HT-29 (cell line): ENCODE data around the gene SGMS1. TPM values are rescaled to one million over a fixed set of nuclear protein-coding genes. Genes with fewer than 3 reads are reported as not detected.
A peak's percentile ranks its signal among the peaks of the same experiment; 100 is the strongest.
"Not testable (repeated sequence)": the region's sequence is repeated elsewhere in the genome, so short reads cannot be mapped to it uniquely, and the experiment has no call there.

Experiments
- DNase-seq: peaks from one replicate; pipeline ENCODE4 v3.0.0-alpha.2; 2015; ENCODE audit warnings: low spot score
- total RNA-seq: library from RNA; depleted of rRNA; stranded (reverse); fragments of >200 nt; shearing (Covaris generic); gene quantifications from 2 replicates; pipeline ENCODE4 v1.2.3, GENCODE V29; 2014

SGMS1 gene
- total RNA-seq, 1 experiment from 2014 or later = 23.2 TPM

GRCh38 chr10:50426485-50426884 lies 197.3 kb downstream of the SGMS1 start:
- DNase-seq = no peak

- not testable (repeated sequence) for DNase-seq
Measured at GRCh38 chr10:50425215-50425614, 198.5 kb downstream of the SGMS1 start.

DNA sequence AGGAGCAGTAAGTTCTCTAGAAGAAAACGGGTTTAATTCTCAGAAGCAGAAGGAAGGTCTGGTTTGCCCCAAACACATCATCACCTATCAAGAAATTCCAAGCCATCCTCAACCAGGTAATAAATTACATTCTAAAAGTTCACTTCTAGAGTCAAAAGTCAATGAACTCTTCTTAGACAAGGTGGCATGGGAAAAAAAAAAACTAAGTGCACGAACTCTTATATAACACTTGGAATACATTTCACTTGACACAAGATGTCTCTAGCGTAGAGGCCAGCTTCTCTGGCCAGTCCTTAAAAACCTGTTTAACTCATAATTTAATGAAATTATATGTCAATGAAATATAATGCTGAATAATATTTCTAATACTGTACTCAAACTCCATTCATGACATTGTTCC lies 200.3 kb downstream of the SGMS1 start:
- DNase-seq = no peak

DNA sequence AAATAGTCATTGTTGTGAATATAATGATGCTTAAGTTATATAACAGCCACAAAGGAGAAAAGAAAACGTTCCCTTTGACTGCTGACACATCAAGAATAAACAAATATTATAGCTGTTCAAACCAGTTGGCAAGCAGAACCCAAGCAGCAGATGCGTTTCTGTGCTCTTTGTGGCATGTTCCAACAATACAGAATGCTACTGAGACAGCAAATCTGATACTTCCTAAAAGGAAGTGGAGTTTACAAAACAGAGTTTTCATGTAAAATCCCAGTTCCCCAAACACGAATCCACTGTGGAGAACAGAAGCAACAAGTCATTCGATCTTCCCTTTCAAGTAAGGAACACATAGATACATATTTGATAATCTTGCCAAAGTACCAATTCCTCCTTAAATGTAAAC lies 201.5 kb downstream of the SGMS1 start:
- no peak for DNase-seq

DNA sequence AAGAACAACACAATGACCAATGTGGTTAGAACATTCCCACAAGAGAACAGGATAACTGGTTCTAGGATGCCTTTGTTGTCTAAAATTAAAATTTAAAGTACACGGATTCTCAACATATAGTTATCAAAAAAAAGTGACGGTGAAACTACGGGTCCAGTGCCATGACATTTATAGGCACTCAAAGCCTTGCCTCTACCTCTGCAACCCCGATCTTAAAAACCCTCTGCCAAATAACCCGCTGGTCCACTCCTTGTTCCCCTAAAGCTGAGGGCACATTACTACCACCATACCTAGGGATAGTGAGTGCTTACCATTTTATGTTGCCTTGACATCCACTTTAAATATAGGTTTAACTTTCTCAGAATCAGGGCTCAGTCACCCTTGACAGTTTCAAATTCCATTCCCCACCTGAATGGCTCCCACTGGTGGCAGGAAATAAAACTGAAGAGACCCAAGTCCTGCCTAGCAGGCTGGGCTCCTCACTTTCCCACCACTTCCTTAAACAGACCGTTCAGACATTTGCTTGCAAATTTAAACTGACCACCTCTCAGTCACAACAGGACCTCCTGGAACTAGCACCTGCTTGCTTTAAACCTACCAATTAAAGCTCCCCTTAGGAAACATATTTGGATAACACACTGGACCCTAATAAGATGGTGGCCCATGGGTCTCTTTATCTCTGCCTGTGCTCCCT lies 202.6 kb downstream of the SGMS1 start:
- peak; percentile 60 for DNase-seq

DNA sequence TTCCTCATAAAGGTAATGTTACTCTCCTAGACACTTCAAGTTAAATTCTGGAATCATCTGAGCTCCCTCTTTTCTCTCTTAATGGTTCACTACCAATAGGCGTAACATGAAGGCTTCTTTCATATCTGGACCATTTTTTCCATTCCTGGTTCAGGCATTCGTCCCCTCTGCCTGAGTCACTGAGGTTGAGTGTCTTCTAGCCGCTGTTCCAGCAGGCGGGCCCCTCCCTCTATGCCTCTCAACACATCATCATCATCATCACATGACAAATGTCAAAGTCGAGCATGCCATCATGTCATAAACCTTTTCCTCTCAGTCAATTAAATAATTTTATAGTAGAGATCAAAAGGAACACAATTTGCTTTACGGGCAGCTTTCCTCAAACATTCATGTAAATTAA lies 203.6 kb downstream of the SGMS1 start:
- no peak for DNase-seq

DNA sequence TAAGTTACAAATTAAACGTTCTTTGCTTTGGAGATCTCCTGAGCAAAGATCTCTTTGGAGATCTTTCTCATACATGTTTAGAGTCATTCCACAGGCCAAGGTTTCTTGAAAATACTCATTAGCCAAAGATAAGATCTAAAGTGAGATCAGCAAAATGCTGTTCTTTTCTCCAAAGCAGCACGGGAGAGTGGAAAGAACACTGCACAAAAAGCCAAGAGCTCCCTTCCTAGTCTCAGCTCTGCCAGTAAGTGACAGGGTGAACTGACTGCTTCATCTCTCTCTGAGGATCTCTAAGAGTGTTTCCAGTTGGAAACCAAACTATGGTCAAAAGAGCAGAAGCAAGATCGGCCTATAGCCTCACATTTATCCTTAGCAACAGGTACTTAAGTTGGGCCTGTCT lies 204.0 kb downstream of the SGMS1 start:
- DNase-seq = no peak

DNA sequence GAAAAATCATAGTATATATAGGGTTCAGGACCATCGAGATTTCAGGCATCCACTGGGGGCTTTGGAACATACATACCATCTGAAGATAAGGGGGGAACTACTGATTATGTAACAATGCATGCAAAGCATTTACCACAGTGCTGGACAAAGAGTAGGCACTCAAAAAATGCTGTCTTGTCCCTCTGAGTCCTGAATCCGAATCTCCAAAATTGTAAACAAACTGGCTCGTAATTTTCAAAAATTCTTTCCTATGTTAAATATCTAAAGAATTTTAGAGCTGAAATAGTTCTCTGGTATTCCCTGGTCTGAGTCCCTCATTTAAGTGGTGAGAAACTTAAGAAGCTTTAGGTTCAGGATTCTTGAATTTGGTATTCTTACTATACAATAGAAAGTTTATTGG lies 204.7 kb downstream of the SGMS1 start:
- no peak for DNase-seq

- DNase-seq = peak; percentile 48
Measured at GRCh38 chr10:50417886-50418830, 205.6 kb downstream of the SGMS1 start.

GRCh38 chr10:50417486-50417885 lies 206.3 kb downstream of the SGMS1 start:
- no peak for DNase-seq

- DNase-seq = no peak
Measured at GRCh38 chr10:50416881-50417280, 206.9 kb downstream of the SGMS1 start.

DNA sequence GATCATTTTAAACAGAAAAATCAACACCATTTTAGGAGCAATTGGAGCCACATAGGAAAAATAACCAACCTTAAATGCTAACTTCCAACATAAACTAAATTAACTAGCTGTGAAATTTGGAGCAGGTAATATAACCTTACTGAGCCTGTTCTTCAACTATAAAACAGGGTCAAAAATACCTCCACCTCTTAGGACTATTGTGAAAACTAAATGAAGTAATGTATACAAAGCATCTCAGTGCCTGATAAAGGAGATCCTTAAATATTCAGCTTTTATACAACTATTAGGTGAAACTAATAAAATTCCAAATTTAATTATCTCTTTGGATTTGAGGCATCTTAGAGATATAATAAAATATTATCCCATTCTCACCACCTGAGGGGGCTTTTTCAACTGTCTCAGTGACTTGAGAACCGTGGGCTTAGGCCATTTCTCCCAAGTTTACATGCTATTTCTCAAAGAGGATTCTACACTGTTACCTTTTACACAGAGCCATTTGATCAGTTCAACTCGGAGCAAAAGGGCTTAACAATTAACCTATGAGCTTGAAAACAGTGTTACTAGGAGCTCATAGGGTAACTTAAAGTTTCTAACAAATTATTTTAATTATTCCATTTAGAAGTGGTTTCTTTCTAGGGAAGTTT lies 207.5 kb downstream of the SGMS1 start:
- no peak for DNase-seq

GRCh38 chr10:50415292-50415691 lies 208.5 kb downstream of the SGMS1 start:
- DNase-seq = no peak

- DNase-seq = no peak
Measured at GRCh38 chr10:50410066-50410811, 213.5 kb downstream of the SGMS1 start.

GRCh38 chr10:50407076-50407801 lies 216.5 kb downstream of the SGMS1 start:
- DNase-seq = no peak

DNA sequence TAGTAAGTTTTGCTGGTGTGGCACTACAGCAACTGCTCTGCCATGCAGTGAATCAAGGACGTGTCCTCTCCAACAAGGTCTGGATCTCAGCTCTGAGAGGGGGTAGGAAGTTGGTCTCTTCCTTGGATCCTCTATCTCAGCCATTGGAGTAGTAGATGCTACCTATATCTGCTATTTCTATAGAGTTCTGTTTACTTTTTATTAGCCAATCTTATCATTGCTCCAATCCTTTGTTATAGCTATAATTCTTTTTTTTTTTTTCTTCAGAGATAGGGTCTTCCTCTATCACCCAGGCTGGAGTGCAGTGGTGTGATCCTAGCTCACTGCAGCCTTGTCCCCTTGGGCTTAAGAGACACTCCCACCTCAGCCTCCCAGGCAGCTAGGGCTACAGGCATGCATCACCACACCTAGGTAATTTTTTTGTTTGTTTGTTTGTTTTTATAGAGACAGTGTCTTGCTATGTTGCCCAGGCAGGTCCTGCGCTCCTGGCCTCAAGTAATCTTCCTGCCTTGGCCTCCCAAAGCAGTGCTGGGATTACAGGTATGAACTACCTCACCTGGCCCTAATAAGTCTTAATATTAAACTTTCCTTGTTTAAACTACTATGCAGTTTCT lies 217.2 kb downstream of the SGMS1 start:
- no peak for DNase-seq

DNA sequence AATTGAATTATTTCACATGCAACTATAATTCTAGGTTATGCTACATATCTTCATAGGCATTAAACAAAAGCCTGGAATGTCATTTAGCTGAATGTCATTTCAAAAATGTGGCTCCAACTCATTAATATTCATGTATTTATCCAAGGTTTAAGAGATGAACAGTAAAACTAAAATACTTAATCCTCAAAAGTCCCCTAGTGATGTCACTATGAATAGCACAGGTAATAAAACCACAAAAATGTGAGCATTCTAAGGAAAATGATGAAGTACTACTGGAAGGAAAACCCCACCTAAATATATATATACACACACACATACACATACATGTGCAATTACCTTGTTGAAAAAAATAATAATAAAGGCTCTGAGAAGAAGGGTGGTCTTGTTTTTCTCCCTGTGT lies 218.0 kb downstream of the SGMS1 start:
- DNase-seq = no peak

GRCh38 chr10:50404021-50404773 lies 219.6 kb downstream of the SGMS1 start:
- no peak for DNase-seq

- no peak for DNase-seq
Measured at GRCh38 chr10:50403074-50403473, 220.7 kb downstream of the SGMS1 start.

GRCh38 chr10:50402466-50402865 lies 221.3 kb downstream of the SGMS1 start:
- DNase-seq = no peak
